SU-DHL-6 (cell line): ENCODE data around the gene APBB2.

ENCODE experiments used
- H2AFZ ChIP-seq: fragments of 200-600 bp; sonication (generic); 2 replicates; pipeline ENCODE4 v1.6.1; 2014; ENCODE audit warnings: low read depth, mild to moderate bottlenecking, moderate library complexity, mixed read lengths, antibody characterized with exemption, low read length; ENCODE audit not compliant: severe bottlenecking
- H3F3A ChIP-seq: fragments of 200-600 bp; shearing (Covaris generic); 2 replicates; pipeline ENCODE4 v1.6.0; 2016; ENCODE audit warnings: antibody characterized with exemption, mild to moderate bottlenecking; ENCODE audit not compliant: insufficient read depth
- H3K27ac ChIP-seq: fragments of 200-600 bp; sonication (generic); 2 replicates; pipeline ENCODE4 v1.5.1; 2016; ENCODE audit warnings: low read depth, mild to moderate bottlenecking, low read length, moderate library complexity, mixed read lengths
- H3K27me3 ChIP-seq: fragments of 200-600 bp; sonication (generic), shearing (Covaris generic); 2 replicates; pipeline ENCODE4 v1.6.0; 2014; ENCODE audit warnings: mild to moderate bottlenecking, low read length
- H3K36me3 ChIP-seq: fragments of 200-600 bp; sonication (generic); 2 replicates; pipeline ENCODE4 v1.6.1; 2014; ENCODE audit warnings: mild to moderate bottlenecking, low read length, mixed read lengths
- H3K4me2 ChIP-seq: fragments of 300-600, 200-600 bp; shearing (Covaris generic), sonication (generic); 2 replicates; pipeline ENCODE4 v1.6.0; 2014; ENCODE audit warnings: low read length, low read depth, mild to moderate bottlenecking; ENCODE audit not compliant: poor library complexity, severe bottlenecking
- H3K4me3 ChIP-seq: fragments of 200-600 bp; sonication (generic); 2 replicates; pipeline ENCODE4 v1.5.1; 2014; ENCODE audit warnings: antibody characterized with exemption, low read length, mild to moderate bottlenecking, mixed read lengths; ENCODE audit not compliant: insufficient read depth, poor library complexity, severe bottlenecking
- H3K79me2 ChIP-seq: fragments of 200-600 bp; sonication (generic); 2 replicates; pipeline ENCODE4 v1.6.1; 2014; ENCODE audit warnings: mild to moderate bottlenecking, low read length, moderate library complexity; ENCODE audit not compliant: insufficient read depth
- H3K9ac ChIP-seq: fragments of 200-600 bp; sonication (generic); 2 replicates; pipeline ENCODE4 v1.7.0; 2014; ENCODE audit warnings: mild to moderate bottlenecking, low read length
- H3K9me2 ChIP-seq: fragments of 200-600 bp; sonication (generic); replicated peaks from 2 replicates; pipeline ENCODE4 v1.6.1; 2014; ENCODE audit warnings: low read length; ENCODE audit not compliant: insufficient read depth
- H3K9me3 ChIP-seq: fragments of 200-600 bp; sonication (generic); 2 replicates; pipeline ENCODE4 v1.6.1; 2014; ENCODE audit warnings: low read length, mixed read lengths; ENCODE audit not compliant: insufficient read depth
- H4K20me1 ChIP-seq: fragments of 200-600 bp; sonication (generic); 2 replicates; pipeline ENCODE4 v1.6.1; 2014; ENCODE audit warnings: low read depth, mild to moderate bottlenecking, antibody characterized with exemption, low read length, moderate library complexity, mixed read lengths
- EZH2phosphoT487 ChIP-seq: fragments of 200-600 bp; sonication (generic), shearing (Covaris generic); conservative IDR thresholded peaks from 2 replicates; pipeline ENCODE4 v1.6.1; 2018; ENCODE audit warnings: mild to moderate bottlenecking, antibody characterized with exemption, low read length, moderate library complexity, mixed read lengths
- TF ChIP-seq, protein P1 (sequence below): fragments of 200-600 bp; sonication (generic); IDR thresholded peaks from one replicate; pipeline ENCODE4 v1.5.1; 2017; ENCODE audit warnings: antibody characterized with exemption, mild to moderate bottlenecking, low read length, moderate library complexity; ENCODE audit not compliant: insufficient read depth, poor library complexity, severe bottlenecking

Gene APBB2

DNA sequence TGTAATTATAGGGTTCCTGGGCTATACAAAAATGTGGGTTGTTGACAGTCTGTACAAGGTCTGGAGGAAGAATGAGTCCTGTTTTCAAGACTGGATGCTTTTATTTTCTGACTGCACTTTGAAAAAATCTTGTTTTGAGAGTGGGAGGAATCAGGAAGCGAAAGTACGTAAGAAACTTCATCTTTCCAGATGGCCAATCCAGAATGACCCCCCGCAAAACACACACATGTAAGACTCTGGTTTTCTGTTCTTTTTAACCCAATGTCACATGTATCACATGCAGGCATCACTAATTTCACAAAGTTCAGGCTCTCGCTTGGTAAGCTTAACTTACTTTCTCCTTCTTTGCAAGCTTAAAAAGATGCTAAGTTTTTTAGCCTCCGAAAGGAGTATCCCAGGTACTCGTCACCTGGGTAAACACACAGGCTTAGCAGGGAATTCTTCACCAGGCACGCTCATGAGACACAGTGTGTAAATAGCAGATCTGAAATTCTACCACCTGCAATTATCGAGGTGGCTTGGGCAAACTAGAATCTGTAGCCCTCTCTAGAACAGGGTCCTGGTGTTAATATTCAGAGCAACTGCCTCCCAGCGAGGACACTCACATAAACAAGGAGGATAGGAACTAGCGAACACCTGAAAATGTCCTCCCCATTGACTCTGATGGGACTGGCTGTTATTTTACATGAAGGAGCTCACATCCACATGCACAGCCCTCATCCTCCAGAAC lies 373.9 kb downstream of the APBB2 start:
- H3K9me3 ChIP-seq: no peaks in the 10 kb centered on the region
- H3K27me3 ChIP-seq: no peaks in the 10 kb centered on the region
- H3K4me2 ChIP-seq: no peak overlapping the region
- H3F3A ChIP-seq: no peaks in the 10 kb centered on the region
- no peaks in the 10 kb centered on the region for H3K9me2 ChIP-seq
- H4K20me1 ChIP-seq: no peaks in the 10 kb centered on the region
- TF ChIP-seq, protein P1, sequence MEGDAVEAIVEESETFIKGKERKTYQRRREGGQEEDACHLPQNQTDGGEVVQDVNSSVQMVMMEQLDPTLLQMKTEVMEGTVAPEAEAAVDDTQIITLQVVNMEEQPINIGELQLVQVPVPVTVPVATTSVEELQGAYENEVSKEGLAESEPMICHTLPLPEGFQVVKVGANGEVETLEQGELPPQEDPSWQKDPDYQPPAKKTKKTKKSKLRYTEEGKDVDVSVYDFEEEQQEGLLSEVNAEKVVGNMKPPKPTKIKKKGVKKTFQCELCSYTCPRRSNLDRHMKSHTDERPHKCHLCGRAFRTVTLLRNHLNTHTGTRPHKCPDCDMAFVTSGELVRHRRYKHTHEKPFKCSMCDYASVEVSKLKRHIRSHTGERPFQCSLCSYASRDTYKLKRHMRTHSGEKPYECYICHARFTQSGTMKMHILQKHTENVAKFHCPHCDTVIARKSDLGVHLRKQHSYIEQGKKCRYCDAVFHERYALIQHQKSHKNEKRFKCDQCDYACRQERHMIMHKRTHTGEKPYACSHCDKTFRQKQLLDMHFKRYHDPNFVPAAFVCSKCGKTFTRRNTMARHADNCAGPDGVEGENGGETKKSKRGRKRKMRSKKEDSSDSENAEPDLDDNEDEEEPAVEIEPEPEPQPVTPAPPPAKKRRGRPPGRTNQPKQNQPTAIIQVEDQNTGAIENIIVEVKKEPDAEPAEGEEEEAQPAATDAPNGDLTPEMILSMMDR: no peak
- TF ChIP-seq EZH2phosphoT487: no peak
- H3K36me3 ChIP-seq: no peaks in the 10 kb centered on the region
- no peaks in the 10 kb centered on the region for H3K79me2 ChIP-seq
- H3K9ac ChIP-seq: no peak overlapping the region
- no peak overlapping the region for H2AFZ ChIP-seq
- no peak overlapping the region for H3K27ac ChIP-seq
- H3K4me3 ChIP-seq: no peak overlapping the region

DNA sequence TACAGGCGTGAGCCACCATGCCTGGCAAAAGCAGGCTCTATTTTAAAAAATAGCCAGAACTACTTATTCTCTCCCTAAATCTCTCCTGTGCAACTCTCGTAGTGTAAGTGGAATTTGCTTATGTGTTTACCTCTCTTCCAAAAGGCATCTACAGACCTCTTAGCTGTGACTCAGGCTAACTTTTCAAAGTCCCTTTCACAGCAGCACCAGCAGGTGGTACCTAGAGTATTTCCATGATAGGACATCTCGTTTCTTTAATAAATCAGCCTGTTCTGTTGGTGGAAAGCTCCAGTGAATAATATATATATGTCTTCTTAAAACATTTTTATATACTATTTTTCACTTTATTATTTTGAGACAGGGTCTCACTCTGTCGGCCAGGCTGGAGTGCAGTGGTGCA lies 375.6 kb downstream of the APBB2 start:
- Histone ChIP-seq H3K9ac (no peak overlapping the region), H3K27me3 (no peaks in the 10 kb centered on the region), H3F3A (no peaks in the 10 kb centered on the region), H3K36me3 (no peaks in the 10 kb centered on the region), H4K20me1 (no peaks in the 10 kb centered on the region), H3K79me2 (no peaks in the 10 kb centered on the region), H3K4me3 (no peak overlapping the region), H3K27ac (no peak overlapping the region), H3K9me3 (no peaks in the 10 kb centered on the region), H2AFZ (no peak overlapping the region), H3K4me2 (no peak overlapping the region), H3K9me2 (no peaks in the 10 kb centered on the region)
- TF ChIP-seq EZH2phosphoT487: no peak
- TF ChIP-seq, protein P1: no peak

DNA sequence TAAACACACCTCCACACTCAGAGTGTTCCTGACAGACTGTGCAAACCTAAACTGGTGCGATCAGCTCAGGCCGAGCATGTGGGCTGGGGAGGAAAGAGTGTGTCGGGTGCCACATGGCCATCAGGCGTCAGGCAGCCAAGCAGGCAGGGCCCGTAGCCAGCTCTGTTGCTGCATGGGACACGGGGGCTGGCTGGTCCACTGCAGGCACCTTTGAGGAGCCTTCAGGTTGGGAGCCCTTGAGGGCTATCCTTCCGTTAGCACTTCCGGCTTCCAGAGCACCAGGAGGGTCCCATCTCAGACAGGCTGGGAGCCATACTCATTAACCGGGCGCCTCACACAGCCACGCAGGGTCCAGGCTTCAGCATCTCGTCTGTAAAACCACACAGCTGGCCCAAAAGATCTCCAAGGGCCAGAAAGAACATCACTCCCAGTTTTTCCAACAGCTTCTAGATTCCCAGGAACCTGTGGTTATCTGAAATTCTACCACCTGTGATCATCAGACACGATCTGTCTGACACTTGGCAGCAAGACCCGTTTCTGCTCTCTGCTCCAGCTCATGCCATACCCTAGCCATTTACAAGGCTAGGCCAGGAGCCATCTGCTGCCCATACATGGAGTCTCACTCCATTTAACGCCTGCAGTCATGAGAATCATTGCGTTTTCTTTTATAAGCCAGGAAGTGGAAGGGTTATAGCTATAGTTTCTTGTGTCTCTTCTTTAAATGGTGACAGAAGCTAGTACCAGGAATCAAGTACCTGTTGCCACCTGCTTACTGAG lies 377.1 kb downstream of the APBB2 start:
- no peaks in the 10 kb centered on the region for H3K9me2 ChIP-seq
- no peaks in the 10 kb centered on the region for H3K79me2 ChIP-seq
- H3K36me3 ChIP-seq: no peaks in the 10 kb centered on the region
- no peaks in the 10 kb centered on the region for H3F3A ChIP-seq
- no peaks in the 10 kb centered on the region for H3K27me3 ChIP-seq
- H2AFZ ChIP-seq: no peak overlapping the region
- H4K20me1 ChIP-seq: no peaks in the 10 kb centered on the region
- TF ChIP-seq, protein P1: no peak
- TF ChIP-seq EZH2phosphoT487: no peak
- H3K9me3 ChIP-seq: no peaks in the 10 kb centered on the region
- no peak overlapping the region for H3K4me3 ChIP-seq
- no peak overlapping the region for H3K27ac ChIP-seq
- H3K9ac ChIP-seq: no peak overlapping the region
- no peak overlapping the region for H3K4me2 ChIP-seq
